Measurements from ENCODE around the gene KAZN. TPM values are rescaled to one million over a fixed set of nuclear protein-coding genes. Genes with fewer than 3 reads are reported as not detected.
A peak's percentile ranks its signal among the peaks of the same experiment; 100 is the strongest.

The KAZN gene
- polyA plus RNA-seq, 4 donors, result 3.0 to 39.5 (median 4.4) TPM

DNA sequence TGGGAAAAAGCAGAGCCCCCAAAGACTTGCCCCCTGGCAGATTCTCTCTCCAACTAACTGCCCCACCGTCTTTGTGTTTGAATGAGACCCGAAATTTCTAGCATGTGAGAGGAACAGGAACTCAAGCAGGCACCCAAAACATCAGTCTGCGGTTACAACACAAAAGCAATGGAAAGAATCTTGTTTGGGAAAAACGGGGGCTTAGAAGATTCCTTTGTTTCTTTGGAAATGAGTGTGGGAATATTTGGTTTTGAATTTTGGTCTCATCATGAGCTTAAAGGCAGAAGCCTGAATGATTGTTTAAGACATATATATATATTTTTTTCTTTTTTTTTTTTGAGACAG lies 366.2 kb downstream of the KAZN start:
- Histone ChIP-seq H3K27ac (ENCODE audit: low read depth in 1 of 3, low read length in 2 of 3) (no peak overlapping the region), H3K36me3 (ENCODE audit: control insufficient read depth in 3 of 3, insufficient read depth in 2 of 3, low read depth in 1 of 3, low read length in 3 of 3) (peaks cover 0 to 36% (median 0%) of the 10 kb centered on the region in 3 donors), H3K9me3 (ENCODE audit: control insufficient read depth in 2 of 2, insufficient read depth in 1 of 2, low read depth in 1 of 2, low read length in 1 of 2) (peaks cover 0 to 8% of the 10 kb centered on the region in 2 donors), H3K4me3 (ENCODE audit: low read depth in 1 of 3, low read length in 3 of 3) (no peak overlapping the region), H3K4me1 (ENCODE audit: control insufficient read depth in 3 of 3, insufficient read depth in 2 of 3, low read depth in 1 of 3, low read length in 2 of 3) (no peaks in the 10 kb centered on the region), H3K27me3 (ENCODE audit: control insufficient read depth in 3 of 3, insufficient read depth in 3 of 3, low read length in 3 of 3) (no peaks in the 10 kb centered on the region)
- WGBS, 3 donors, result 79 to 86% (median 84%) methylated on average over 4 of the region's 4 CpGs
- FAIRE-seq, result no peak
- no peak for DNase-seq

DNA sequence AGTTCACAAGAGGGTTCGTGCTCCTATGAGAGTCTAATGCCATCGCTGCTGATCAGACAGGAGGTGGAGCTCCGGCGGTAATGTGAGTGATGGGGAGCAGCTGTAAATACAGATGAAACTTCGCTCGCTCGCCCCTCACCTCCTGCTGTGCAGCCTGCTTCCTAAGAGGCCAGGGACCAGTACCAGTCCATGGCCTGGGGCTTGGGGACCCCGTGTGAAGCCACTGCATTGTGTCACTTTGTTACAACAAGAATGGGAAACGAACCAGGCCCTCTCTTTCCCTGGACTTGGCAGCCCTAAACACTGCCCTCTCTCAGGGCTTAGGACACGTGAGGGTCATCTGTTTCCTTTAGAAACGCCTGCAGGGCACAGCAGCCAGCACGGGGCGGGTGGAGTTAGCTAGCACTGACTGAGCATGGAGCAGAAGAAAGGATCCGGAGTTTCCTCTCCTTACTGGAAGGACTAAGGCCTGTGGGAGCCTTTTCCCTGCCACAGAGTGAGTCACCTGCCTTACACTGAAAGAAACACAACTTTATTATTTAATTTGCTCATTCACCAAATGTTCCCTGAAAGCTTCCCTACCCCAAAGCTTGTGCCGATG lies 369.9 kb downstream of the KAZN start:
- peaks cover 0 to 15% (median 0%) of the 10 kb centered on the region in 3 donors for H3K36me3 ChIP-seq (ENCODE audit: control insufficient read depth in 3 of 3, insufficient read depth in 2 of 3, low read depth in 1 of 3, low read length in 3 of 3)
- FAIRE-seq, result no peak
- no peak for DNase-seq
- peaks cover 0 to 8% of the 10 kb centered on the region in 2 donors for H3K9me3 ChIP-seq (ENCODE audit: control insufficient read depth in 2 of 2, insufficient read depth in 1 of 2, low read depth in 1 of 2, low read length in 1 of 2)
- H3K27ac ChIP-seq (ENCODE audit: low read depth in 1 of 3, low read length in 2 of 3), result no peak overlapping the region
- H3K4me1 ChIP-seq (ENCODE audit: control insufficient read depth in 3 of 3, insufficient read depth in 2 of 3, low read depth in 1 of 3, low read length in 2 of 3), result no peaks in the 10 kb centered on the region
- H3K27me3 ChIP-seq (ENCODE audit: control insufficient read depth in 3 of 3, insufficient read depth in 3 of 3, low read length in 3 of 3), result no peaks in the 10 kb centered on the region
- 67 to 91% (median 90%) methylated on average over 15 of the region's 15 CpGs for WGBS, 3 donors
- no peak overlapping the region for H3K4me3 ChIP-seq (ENCODE audit: low read depth in 1 of 3, low read length in 3 of 3)

DNA sequence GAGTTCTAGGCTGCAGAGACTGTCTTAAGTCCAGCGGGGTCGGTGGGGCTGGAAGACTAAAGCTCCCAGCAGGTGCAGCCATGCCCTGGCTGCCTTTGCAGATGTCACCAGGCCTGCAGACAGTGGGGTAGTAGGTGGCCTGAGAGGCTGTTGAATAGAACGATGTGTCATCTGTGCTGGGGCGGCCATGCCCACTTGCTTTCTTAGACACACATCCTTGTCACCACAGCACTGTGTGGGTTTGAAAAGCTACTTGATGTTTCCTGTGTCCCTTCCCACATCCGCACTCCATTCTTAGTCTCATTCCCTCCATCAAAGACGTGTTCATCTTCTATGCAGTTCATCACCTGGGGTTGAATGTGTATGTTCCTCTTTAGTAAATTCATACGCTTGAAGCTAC lies 370.5 kb downstream of the KAZN start:
- FAIRE-seq (no peak), DNase-seq (peak in 1 of 2 donors; percentile 6)
- H3K4me1 ChIP-seq (ENCODE audit: control insufficient read depth in 3 of 3, insufficient read depth in 2 of 3, low read depth in 1 of 3, low read length in 2 of 3), result no peaks in the 10 kb centered on the region
- peaks cover 0 to 12% of the 10 kb centered on the region in 2 donors for H3K9me3 ChIP-seq (ENCODE audit: control insufficient read depth in 2 of 2, insufficient read depth in 1 of 2, low read depth in 1 of 2, low read length in 1 of 2)
- H3K36me3 ChIP-seq (ENCODE audit: control insufficient read depth in 3 of 3, insufficient read depth in 2 of 3, low read depth in 1 of 3, low read length in 3 of 3), result peaks cover 0 to 17% (median 0%) of the 10 kb centered on the region in 3 donors
- peak overlapping the region in 1 of 3 donors; percentile 3 for H3K27ac ChIP-seq (ENCODE audit: low read depth in 1 of 3, low read length in 2 of 3)
- H3K27me3 ChIP-seq (ENCODE audit: control insufficient read depth in 3 of 3, insufficient read depth in 3 of 3, low read length in 3 of 3), result no peaks in the 10 kb centered on the region
- WGBS, 3 donors, result 75 to 86% (median 83%) methylated on average over 7 of the region's 7 CpGs
- no peak overlapping the region for H3K4me3 ChIP-seq (ENCODE audit: low read depth in 1 of 3, low read length in 3 of 3)

- FAIRE-seq (no peak), DNase-seq (peak; percentile 62 to 70)
- Histone ChIP-seq H3K27ac (ENCODE audit: low read depth in 1 of 3, low read length in 2 of 3) (no peak overlapping the region), H3K4me3 (ENCODE audit: low read depth in 1 of 3, low read length in 3 of 3) (no peak overlapping the region), H3K9me3 (ENCODE audit: control insufficient read depth in 2 of 2, insufficient read depth in 1 of 2, low read depth in 1 of 2, low read length in 1 of 2) (peaks cover 0 to 12% of the 10 kb centered on the region in 2 donors), H3K4me1 (ENCODE audit: control insufficient read depth in 3 of 3, insufficient read depth in 2 of 3, low read depth in 1 of 3, low read length in 2 of 3) (no peaks in the 10 kb centered on the region), H3K36me3 (ENCODE audit: control insufficient read depth in 3 of 3, insufficient read depth in 2 of 3, low read depth in 1 of 3, low read length in 3 of 3) (peaks cover 0 to 13% (median 0%) of the 10 kb centered on the region in 3 donors), H3K27me3 (ENCODE audit: control insufficient read depth in 3 of 3, insufficient read depth in 3 of 3, low read length in 3 of 3) (no peaks in the 10 kb centered on the region)
- WGBS, 3 donors, result 70 to 72% (median 70%) methylated on average over 16 of the region's 16 CpGs
These were observed 371.8 kb downstream of the KAZN start for GRCh38 chr1:14970115-14970798.

DNA sequence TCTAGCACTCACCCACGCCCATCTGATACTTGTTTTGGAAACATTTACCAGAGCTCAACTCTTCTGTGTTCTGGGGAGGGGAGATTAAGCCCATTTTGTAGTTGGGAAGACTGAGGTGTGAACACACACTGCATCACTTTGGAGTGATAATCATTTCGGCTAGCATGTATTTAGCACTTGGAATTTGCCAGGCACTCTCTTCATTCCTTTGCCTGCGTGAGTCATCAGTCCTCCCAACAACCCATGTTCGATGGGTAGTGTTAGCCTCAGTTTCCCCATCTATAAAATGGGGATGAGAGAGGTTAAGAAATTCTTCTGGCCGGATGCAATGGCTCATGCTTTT lies 372.3 kb downstream of the KAZN start:
- H3K9me3 ChIP-seq (ENCODE audit: control insufficient read depth in 2 of 2, insufficient read depth in 1 of 2, low read depth in 1 of 2, low read length in 1 of 2), result peaks cover 0 to 12% of the 10 kb centered on the region in 2 donors
- DNase-seq (no peak), FAIRE-seq (no peak)
- WGBS, 3 donors, result 78 to 88% (median 86%) methylated on average over 5 of the region's 5 CpGs
- H3K4me1 ChIP-seq (ENCODE audit: control insufficient read depth in 3 of 3, insufficient read depth in 2 of 3, low read depth in 1 of 3, low read length in 2 of 3), result no peaks in the 10 kb centered on the region
- H3K4me3 ChIP-seq (ENCODE audit: low read depth in 1 of 3, low read length in 3 of 3), result no peak overlapping the region
- H3K27ac ChIP-seq (ENCODE audit: low read depth in 1 of 3, low read length in 2 of 3), result no peak overlapping the region
- H3K27me3 ChIP-seq (ENCODE audit: control insufficient read depth in 3 of 3, insufficient read depth in 3 of 3, low read length in 3 of 3), result no peaks in the 10 kb centered on the region
- peaks cover 0 to 13% (median 0%) of the 10 kb centered on the region in 3 donors for H3K36me3 ChIP-seq (ENCODE audit: control insufficient read depth in 3 of 3, insufficient read depth in 2 of 3, low read depth in 1 of 3, low read length in 3 of 3)

GRCh38 chr1:14971221-14971620 lies 372.7 kb downstream of the KAZN start:
- no peak for DNase-seq
- FAIRE-seq, result no peak
- no peak overlapping the region for H3K4me3 ChIP-seq (ENCODE audit: low read depth in 1 of 3, low read length in 3 of 3)
- H3K27ac ChIP-seq (ENCODE audit: low read depth in 1 of 3, low read length in 2 of 3), result no peak overlapping the region
- H3K27me3 ChIP-seq (ENCODE audit: control insufficient read depth in 3 of 3, insufficient read depth in 3 of 3, low read length in 3 of 3), result no peaks in the 10 kb centered on the region
- no peaks in the 10 kb centered on the region for H3K4me1 ChIP-seq (ENCODE audit: control insufficient read depth in 3 of 3, insufficient read depth in 2 of 3, low read depth in 1 of 3, low read length in 2 of 3)
- 85 to 94% (median 92%) methylated on average over 12 of the region's 12 CpGs for whole genome bisulfite sequencing, 3 donors
- H3K9me3 ChIP-seq (ENCODE audit: control insufficient read depth in 2 of 2, insufficient read depth in 1 of 2, low read depth in 1 of 2, low read length in 1 of 2), result peaks cover 0 to 12% of the 10 kb centered on the region in 2 donors
- peaks cover 0 to 13% (median 0%) of the 10 kb centered on the region in 3 donors for H3K36me3 ChIP-seq (ENCODE audit: control insufficient read depth in 3 of 3, insufficient read depth in 2 of 3, low read depth in 1 of 3, low read length in 3 of 3)

DNA sequence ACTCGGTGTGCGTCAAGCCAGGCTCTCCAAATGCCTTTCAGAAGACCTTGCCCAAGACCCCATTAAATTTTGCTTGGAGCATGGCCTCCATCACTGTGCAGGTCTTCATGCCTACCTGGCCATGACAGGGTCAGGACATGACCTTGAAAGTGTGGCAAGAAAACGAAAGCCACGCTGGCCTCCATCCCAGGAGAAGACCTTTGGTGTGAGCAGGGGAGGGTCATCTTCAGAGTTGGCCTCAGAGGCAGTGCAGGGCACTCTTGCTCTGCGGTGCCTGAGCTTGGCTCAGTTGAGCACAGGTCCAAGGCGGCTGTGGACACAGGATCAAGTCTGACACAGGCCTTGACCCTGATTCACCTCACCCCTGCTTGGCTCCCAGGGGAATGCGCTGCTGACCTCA lies 373.6 kb downstream of the KAZN start:
- Histone ChIP-seq H3K27ac (ENCODE audit: low read depth in 1 of 3, low read length in 2 of 3) (no peak overlapping the region), H3K4me1 (ENCODE audit: control insufficient read depth in 3 of 3, insufficient read depth in 2 of 3, low read depth in 1 of 3, low read length in 2 of 3) (no peaks in the 10 kb centered on the region), H3K4me3 (ENCODE audit: low read depth in 1 of 3, low read length in 3 of 3) (no peak overlapping the region), H3K9me3 (ENCODE audit: control insufficient read depth in 2 of 2, insufficient read depth in 1 of 2, low read depth in 1 of 2, low read length in 1 of 2) (peaks cover 0 to 11% of the 10 kb centered on the region in 2 donors), H3K27me3 (ENCODE audit: control insufficient read depth in 3 of 3, insufficient read depth in 3 of 3, low read length in 3 of 3) (no peaks in the 10 kb centered on the region), H3K36me3 (ENCODE audit: control insufficient read depth in 3 of 3, insufficient read depth in 2 of 3, low read depth in 1 of 3, low read length in 3 of 3) (peaks cover 0 to 16% (median 0%) of the 10 kb centered on the region in 3 donors)
- FAIRE-seq, result no peak
- WGBS, 3 donors, result 73 to 82% (median 79%) methylated on average over 7 of the region's 7 CpGs
- DNase-seq, result no peak

DNA sequence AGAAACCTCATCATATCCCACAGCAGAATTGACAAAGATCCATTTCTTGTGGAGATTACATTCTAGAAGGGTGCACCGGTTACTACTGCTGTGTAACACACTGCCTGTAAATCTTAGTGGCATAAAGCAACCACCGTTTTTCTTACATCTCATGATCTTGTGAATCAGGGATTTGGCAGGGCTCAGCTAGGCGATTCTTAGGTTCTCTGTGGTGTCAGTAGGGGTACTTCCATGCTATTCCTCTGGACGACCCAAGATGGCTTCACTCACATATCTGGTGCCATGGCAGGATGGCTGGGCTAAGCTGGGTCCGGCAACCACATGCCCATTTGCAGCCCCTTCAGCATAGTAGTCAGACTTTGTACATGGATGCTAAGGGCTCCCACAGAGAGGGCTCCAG lies 375.3 kb downstream of the KAZN start:
- peaks cover 0 to 11% (median 0%) of the 10 kb centered on the region in 3 donors for H3K36me3 ChIP-seq (ENCODE audit: control insufficient read depth in 3 of 3, insufficient read depth in 2 of 3, low read depth in 1 of 3, low read length in 3 of 3)
- WGBS, 3 donors, result 75 to 91% (median 82%) methylated on average over 5 of the region's 5 CpGs
- DNase-seq (no peak), FAIRE-seq (no peak)
- no peaks in the 10 kb centered on the region for H3K4me1 ChIP-seq (ENCODE audit: control insufficient read depth in 3 of 3, insufficient read depth in 2 of 3, low read depth in 1 of 3, low read length in 2 of 3)
- no peak overlapping the region for H3K4me3 ChIP-seq (ENCODE audit: low read depth in 1 of 3, low read length in 3 of 3)
- H3K27me3 ChIP-seq (ENCODE audit: control insufficient read depth in 3 of 3, insufficient read depth in 3 of 3, low read length in 3 of 3), result no peaks in the 10 kb centered on the region
- H3K9me3 ChIP-seq (ENCODE audit: control insufficient read depth in 2 of 2, insufficient read depth in 1 of 2, low read depth in 1 of 2, low read length in 1 of 2), result peaks cover 0 to 5% of the 10 kb centered on the region in 2 donors
- H3K27ac ChIP-seq (ENCODE audit: low read depth in 1 of 3, low read length in 2 of 3), result no peak overlapping the region

All from small intestine (tissue), 7 donors.